ENCODE results near the gene NKG7. TPM values are rescaled to one million over a fixed set of nuclear protein-coding genes. Genes with fewer than 3 reads are reported as not detected.

Gene NKG7
- total and polyA plus RNA-seq, 2 experiments from 2014 or later: not detected

DNA sequence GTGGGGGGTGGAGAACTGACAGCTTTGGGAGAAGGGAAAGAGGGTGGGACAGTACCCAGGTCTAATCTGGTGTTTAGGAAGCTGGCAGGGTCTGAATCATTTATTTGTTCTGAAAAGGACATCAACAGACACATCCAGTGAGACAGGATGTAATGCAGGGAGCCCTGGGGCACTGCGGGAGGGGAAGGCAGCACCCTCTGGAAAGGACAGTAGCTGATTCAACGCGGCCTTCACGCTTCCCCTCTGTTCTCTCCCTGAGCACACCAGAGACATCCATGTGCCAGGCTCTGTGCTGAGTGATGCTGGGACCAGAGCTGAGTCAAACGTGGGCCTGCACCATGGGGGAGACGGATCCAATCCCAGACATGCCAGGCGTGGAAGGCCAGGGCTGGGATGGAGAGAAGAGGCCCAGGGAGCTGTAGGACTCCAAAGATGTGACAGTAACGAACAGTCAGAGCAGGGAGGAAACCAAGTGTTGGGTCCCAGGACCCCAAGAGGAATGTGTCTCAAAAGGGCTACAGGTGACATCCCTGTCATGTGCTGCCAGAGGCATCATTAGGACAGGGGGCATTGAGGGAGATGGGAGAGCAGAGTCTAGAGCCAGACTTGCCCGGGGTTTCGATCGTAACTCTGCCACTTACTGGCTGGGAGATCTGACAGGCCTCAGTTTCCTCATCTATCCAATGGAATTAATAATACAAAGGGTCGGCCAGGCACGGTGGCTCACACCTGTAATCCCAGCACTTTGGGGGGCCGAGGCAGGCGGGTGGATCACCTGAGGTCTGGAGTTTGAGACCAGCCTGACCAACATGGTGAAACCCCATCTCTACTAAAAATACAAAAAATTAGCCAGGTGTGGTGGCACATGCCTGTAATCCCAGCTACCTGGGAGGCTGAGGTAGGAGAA is 8.0 kb downstream of the NKG7 start:
- Histone ChIP-seq H3K27me3 (ENCODE audit: insufficient read depth) (no peaks in the 10 kb centered on the region), H3F3A (replicated peaks; ENCODE audit: low read depth) (no peaks in the 10 kb centered on the region; the same call in 1 of the 2 replicates), H3K4me1 (ENCODE audit: insufficient read depth) (peaks cover 15% of the 10 kb centered on the region; the same call in 1 of the 2 replicates), H3K36me3 (ENCODE audit: insufficient read depth) (no peaks in the 10 kb centered on the region), H3K9me2 (ENCODE audit: insufficient read depth) (no peaks in the 10 kb centered on the region), H2AFZ (no peak overlapping the region), H3K4me3 (no peak overlapping the region), H3K27ac (ENCODE audit: low read depth) (no peak overlapping the region), H3K79me2 (replicated peaks; ENCODE audit: insufficient read depth) (0 out of 2 replicates have a peak, but pooled peaks cover 4% of the 10 kb centered on the region), H4K20me1 (replicated peaks; ENCODE audit: insufficient read depth) (no peaks in the 10 kb centered on the region), H3K4me2 (no peak overlapping the region)
- DNase-seq (ENCODE audit: low spot score) (no peak), ATAC-seq (no peak)
- Mint-ChIP-seq H3K27ac (no peak overlapping the region), H3K9me3 (no peaks in the 10 kb centered on the region), H3K4me1 (peaks cover 25% of the 10 kb centered on the region), H3K36me3 (ENCODE audit: low read depth) (no peaks in the 10 kb centered on the region; the same call in 2 of the 3 replicates), H3K4me3 (peak overlapping the region; percentile 21), H3K27me3 (ENCODE audit: insufficient read depth, low read depth, poor library complexity) (peaks cover 15% of the 10 kb centered on the region)
- no peak for TF ChIP-seq CREB1 (CRISPR knock-in tag; IDR thresholded peaks at IDR 0.05; ENCODE audit: low read depth)
- TF ChIP-seq, protein P1, sequence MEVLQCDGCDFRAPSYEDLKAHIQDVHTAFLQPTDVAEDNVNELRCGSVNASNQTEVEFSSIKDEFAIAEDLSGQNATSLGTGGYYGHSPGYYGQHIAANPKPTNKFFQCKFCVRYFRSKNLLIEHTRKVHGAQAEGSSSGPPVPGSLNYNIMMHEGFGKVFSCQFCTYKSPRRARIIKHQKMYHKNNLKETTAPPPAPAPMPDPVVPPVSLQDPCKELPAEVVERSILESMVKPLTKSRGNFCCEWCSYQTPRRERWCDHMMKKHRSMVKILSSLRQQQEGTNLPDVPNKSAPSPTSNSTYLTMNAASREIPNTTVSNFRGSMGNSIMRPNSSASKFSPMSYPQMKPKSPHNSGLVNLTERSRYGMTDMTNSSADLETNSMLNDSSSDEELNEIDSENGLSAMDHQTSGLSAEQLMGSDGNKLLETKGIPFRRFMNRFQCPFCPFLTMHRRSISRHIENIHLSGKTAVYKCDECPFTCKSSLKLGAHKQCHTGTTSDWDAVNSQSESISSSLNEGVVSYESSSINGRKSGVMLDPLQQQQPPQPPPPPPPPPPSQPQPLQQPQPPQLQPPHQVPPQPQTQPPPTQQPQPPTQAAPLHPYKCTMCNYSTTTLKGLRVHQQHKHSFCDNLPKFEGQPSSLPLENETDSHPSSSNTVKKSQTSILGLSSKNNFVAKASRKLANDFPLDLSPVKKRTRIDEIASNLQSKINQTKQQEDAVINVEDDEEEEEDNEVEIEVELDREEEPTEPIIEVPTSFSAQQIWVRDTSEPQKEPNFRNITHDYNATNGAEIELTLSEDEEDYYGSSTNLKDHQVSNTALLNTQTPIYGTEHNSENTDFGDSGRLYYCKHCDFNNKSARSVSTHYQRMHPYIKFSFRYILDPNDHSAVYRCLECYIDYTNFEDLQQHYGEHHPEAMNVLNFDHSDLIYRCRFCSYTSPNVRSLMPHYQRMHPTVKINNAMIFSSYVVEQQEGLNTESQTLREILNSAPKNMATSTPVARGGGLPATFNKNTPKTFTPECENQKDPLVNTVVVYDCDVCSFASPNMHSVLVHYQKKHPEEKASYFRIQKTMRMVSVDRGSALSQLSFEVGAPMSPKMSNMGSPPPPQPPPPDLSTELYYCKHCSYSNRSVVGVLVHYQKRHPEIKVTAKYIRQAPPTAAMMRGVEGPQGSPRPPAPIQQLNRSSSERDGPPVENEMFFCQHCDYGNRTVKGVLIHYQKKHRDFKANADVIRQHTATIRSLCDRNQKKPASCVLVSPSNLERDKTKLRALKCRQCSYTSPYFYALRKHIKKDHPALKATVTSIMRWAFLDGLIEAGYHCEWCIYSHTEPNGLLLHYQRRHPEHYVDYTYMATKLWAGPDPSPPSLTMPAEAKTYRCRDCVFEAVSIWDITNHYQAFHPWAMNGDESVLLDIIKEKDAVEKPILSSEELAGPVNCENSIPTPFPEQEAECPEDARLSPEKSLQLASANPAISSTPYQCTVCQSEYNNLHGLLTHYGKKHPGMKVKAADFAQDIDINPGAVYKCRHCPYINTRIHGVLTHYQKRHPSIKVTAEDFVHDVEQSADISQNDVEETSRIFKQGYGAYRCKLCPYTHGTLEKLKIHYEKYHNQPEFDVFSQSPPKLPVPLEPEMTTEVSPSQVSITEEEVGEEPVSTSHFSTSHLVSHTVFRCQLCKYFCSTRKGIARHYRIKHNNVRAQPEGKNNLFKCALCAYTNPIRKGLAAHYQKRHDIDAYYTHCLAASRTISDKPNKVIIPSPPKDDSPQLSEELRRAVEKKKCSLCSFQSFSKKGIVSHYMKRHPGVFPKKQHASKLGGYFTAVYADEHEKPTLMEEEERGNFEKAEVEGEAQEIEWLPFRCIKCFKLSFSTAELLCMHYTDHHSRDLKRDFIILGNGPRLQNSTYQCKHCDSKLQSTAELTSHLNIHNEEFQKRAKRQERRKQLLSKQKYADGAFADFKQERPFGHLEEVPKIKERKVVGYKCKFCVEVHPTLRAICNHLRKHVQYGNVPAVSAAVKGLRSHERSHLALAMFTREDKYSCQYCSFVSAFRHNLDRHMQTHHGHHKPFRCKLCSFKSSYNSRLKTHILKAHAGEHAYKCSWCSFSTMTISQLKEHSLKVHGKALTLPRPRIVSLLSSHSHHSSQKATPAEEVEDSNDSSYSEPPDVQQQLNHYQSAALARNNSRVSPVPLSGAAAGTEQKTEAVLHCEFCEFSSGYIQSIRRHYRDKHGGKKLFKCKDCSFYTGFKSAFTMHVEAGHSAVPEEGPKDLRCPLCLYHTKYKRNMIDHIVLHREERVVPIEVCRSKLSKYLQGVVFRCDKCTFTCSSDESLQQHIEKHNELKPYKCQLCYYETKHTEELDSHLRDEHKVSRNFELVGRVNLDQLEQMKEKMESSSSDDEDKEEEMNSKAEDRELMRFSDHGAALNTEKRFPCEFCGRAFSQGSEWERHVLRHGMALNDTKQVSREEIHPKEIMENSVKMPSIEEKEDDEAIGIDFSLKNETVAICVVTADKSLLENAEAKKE (CRISPR knock-in tag; IDR thresholded peaks at IDR 0.05): no peak
- no peak for TF ChIP-seq ZNF114 (CRISPR knock-in tag; IDR thresholded peaks at IDR 0.05)
- TF ChIP-seq STAT1 (IDR thresholded peaks at IDR 0.05; ENCODE audit: unreplicated experiment): no peak
- no peak for TF ChIP-seq CTCF (conservative IDR thresholded peaks at IDR 0.05; ENCODE audit: low read depth in 2 of 2)
- TF ChIP-seq EZH2phosphoT487 (IDR thresholded peaks at IDR 0.05; ENCODE audit: unreplicated experiment): no peak
- no peak for TF ChIP-seq REST (IDR thresholded peaks at IDR 0.05; ENCODE audit: unreplicated experiment)
- TF ChIP-seq NANOG (IDR thresholded peaks at IDR 0.05; ENCODE audit: borderline replicate concordance): no peak
- no peak for TF ChIP-seq ZNF331 (CRISPR knock-in tag; IDR thresholded peaks at IDR 0.05; ENCODE audit: low read depth)
- no peak for TF ChIP-seq JUNB (IDR thresholded peaks at IDR 0.05; ENCODE audit: unreplicated experiment)
- TF ChIP-seq EZH2 (IDR thresholded peaks at IDR 0.05; ENCODE audit: low read depth, unreplicated experiment): no peak
- no peak for TF ChIP-seq ETS1 (IDR thresholded peaks at IDR 0.05)
- no peak for TF ChIP-seq POLR2AphosphoS5 (IDR thresholded peaks at IDR 0.05; ENCODE audit: low read depth)
